GM12801 (cell line): Measurements from ENCODE around the gene CCDC192.

Experiments
- CTCF ChIP-seq: IDR thresholded peaks from one replicate; pipeline ENCODE4 v1.5.1; 2011; ENCODE audit warnings: control low read depth; ENCODE audit not compliant: insufficient read length; ENCODE audit errors: extremely low read depth

CCDC192 gene

GRCh38 chr5:127870914-127871313 is 167.7 kb downstream of the CCDC192 start:
- TF ChIP-seq CTCF = no peak

GRCh38 chr5:127871503-127872153 is 168.4 kb downstream of the CCDC192 start:
- TF ChIP-seq CTCF = no peak

- no peak for TF ChIP-seq CTCF
These were observed 169.3 kb downstream of the CCDC192 start for GRCh38 chr5:127872494-127872893.

- TF ChIP-seq CTCF = no peak
These were observed 172.2 kb downstream of the CCDC192 start for GRCh38 chr5:127875235-127876021.

GRCh38 chr5:127876384-127876783 is 173.2 kb downstream of the CCDC192 start:
- no peak for TF ChIP-seq CTCF

- no peak for TF ChIP-seq CTCF
These were observed 175.1 kb downstream of the CCDC192 start for GRCh38 chr5:127878174-127878750.

GRCh38 chr5:127884416-127884815 is 181.2 kb downstream of the CCDC192 start:
- no peak for TF ChIP-seq CTCF
